Tibial artery (tissue), 4 donors: ENCODE results near the gene ERAL1.

Experiments
- DNase-seq, 2 donors: peaks; one replicate each; pipeline ENCODE4 v3.0.0-alpha.2; 2019
- H3K27ac ChIP-seq, 2 donors: fragments of 200-600 bp; sonication (generic) in 1 of 2; 1 replicate in 1 of 2; 2 replicates in 1 of 2; pipeline ENCODE4 v1.5.1; 2018 to 2019; ENCODE audit warnings: mild to moderate bottlenecking in 1 of 2
- H3K27me3 ChIP-seq, 2 donors: fragments of 200-600 bp; sonication (generic) in 1 of 2; one replicate each; pipeline versions ENCODE4 v1.5.1 to v1.6.0; 2016 to 2019
- H3K36me3 ChIP-seq, 3 donors: fragments of 200-600 bp; sonication (generic) in 2 of 3; one replicate each; pipeline ENCODE4 v1.5.1; 2016 to 2019; ENCODE audit warnings: mild to moderate bottlenecking in 2 of 3
- H3K4me1 ChIP-seq, 4 donors: fragments of 200-600 bp; sonication (generic) in 2 of 4; 1 replicate in 3 of 4; 2 replicates in 1 of 4; pipeline ENCODE4 v1.5.1; 2016 to 2019
- H3K4me3 ChIP-seq, 2 donors: fragments of 200-600 bp; sonication (generic) in 1 of 2; 1 replicate in 1 of 2; 2 replicates in 1 of 2; pipeline ENCODE4 v1.5.1; 2018 to 2019; ENCODE audit warnings: mild to moderate bottlenecking in 2 of 2
- H3K9me3 ChIP-seq, 3 donors: fragments of 200-600 bp; sonication (generic) in 1 of 3; one replicate each; pipeline ENCODE4 v1.5.1; 2016 to 2019
- intact Hi-C: fragments of 100-400 bp; cut with DNase I; formaldehyde crosslinking; loops from one replicate; pipeline ENCODE4 v1.15.0; 2023; ENCODE audit warnings: low total_unique reads
- TF ChIP-seq, protein P1 (sequence below), 2 experiments: fragments of 200-600 bp in 1 of 2; fragments of 450-650 bp in 1 of 2; IDR thresholded peaks; one replicate each; pipeline ENCODE4 v1.5.1; 2017 to 2019; ENCODE audit warnings: antibody characterized with exemption in 2 of 2, mild to moderate bottlenecking in 1 of 2, moderate library complexity in 1 of 2

Gene ERAL1

DNA sequence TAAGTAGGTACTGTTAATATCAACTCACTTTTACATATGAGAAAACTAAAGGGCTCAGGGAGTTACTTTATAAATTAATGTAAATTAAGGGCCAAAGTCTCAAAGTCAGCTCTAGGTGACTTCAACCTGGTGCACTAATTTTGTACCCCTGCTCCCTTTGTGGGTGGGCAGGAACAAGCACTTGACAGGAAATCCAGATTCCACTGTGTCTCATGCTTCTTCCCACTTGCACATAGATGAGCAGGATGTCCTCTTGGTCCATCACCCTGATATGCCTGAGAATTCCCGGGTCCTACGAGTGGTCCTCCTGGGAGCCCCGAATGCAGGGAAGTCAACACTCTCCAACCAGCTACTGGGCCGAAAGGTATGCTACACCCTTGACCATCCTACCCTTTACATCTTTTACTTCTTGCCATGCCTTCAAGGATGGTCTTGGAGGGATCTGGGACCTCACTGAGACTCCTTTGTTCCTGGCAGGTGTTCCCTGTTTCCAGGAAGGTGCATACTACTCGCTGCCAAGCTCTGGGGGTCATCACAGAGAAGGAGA, 1.3 kb downstream of the ERAL1 start:
- intact Hi-C loops: no loop called here
- no peak overlapping the region for H3K27ac ChIP-seq
- H3K4me3 ChIP-seq: no peak overlapping the region
- peaks cover 27 to 50% (median 41%) of the 10 kb centered on the region in 3 donors for H3K36me3 ChIP-seq
- H3K4me1 ChIP-seq: peaks cover 0 to 13% (median 8%) of the 10 kb centered on the region in 4 donors
- H3K9me3 ChIP-seq: no peaks in the 10 kb centered on the region
- no peak for DNase-seq
- TF ChIP-seq, protein P1, sequence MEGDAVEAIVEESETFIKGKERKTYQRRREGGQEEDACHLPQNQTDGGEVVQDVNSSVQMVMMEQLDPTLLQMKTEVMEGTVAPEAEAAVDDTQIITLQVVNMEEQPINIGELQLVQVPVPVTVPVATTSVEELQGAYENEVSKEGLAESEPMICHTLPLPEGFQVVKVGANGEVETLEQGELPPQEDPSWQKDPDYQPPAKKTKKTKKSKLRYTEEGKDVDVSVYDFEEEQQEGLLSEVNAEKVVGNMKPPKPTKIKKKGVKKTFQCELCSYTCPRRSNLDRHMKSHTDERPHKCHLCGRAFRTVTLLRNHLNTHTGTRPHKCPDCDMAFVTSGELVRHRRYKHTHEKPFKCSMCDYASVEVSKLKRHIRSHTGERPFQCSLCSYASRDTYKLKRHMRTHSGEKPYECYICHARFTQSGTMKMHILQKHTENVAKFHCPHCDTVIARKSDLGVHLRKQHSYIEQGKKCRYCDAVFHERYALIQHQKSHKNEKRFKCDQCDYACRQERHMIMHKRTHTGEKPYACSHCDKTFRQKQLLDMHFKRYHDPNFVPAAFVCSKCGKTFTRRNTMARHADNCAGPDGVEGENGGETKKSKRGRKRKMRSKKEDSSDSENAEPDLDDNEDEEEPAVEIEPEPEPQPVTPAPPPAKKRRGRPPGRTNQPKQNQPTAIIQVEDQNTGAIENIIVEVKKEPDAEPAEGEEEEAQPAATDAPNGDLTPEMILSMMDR (IDR thresholded peaks at IDR 0.05): no peak
- no peaks in the 10 kb centered on the region for H3K27me3 ChIP-seq

DNA sequence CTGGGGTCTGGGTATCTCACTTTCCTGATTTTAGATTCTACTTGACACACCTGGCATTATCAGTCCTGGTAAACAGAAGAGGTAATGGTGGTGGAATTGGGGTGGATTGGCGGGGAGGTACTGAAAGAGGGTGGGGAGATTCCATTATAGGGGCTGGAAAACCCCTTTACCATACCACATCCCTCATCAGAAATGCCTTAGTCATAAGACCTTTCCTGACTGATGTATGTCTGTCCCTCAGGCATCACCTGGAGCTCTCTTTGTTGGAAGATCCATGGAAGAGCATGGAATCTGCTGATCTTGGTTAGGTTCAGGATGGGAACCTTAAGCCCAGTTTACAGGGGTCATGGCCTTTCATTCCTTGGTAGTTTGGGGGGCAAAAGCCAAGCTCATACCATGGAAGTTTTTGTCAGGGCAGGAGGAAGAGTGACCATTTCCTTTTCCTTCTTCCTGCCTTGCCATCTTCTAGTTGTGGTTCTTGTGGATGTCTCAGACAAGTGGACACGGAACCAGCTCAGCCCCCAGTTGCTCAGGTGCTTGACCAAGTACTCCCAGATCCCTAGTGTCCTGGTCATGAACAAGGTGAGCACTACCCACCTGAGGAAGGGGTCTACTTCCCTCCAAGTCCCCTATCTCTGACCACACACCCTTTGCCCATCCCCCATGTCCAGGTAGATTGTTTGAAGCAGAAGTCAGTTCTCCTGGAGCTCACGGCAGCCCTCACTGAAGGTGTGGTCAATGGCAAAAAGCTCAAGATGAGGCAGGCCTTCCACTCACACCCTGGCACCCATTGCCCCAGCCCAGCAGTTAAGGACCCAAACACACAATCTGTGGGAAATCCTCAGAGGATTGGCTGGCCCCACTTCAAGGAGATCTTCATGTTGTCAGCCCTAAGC, 3.3 kb downstream of the ERAL1 start:
- TF ChIP-seq, protein P1 (IDR thresholded peaks at IDR 0.05): no peak
- no peak overlapping the region for H3K27ac ChIP-seq
- peaks cover 0 to 13% (median 8%) of the 10 kb centered on the region in 4 donors for H3K4me1 ChIP-seq
- no peaks in the 10 kb centered on the region for H3K9me3 ChIP-seq
- H3K4me3 ChIP-seq: no peak overlapping the region
- intact Hi-C loops: no loop called here
- H3K27me3 ChIP-seq: no peaks in the 10 kb centered on the region
- no peak for DNase-seq
- H3K36me3 ChIP-seq: peaks cover 27 to 65% (median 46%) of the 10 kb centered on the region in 3 donors

DNA sequence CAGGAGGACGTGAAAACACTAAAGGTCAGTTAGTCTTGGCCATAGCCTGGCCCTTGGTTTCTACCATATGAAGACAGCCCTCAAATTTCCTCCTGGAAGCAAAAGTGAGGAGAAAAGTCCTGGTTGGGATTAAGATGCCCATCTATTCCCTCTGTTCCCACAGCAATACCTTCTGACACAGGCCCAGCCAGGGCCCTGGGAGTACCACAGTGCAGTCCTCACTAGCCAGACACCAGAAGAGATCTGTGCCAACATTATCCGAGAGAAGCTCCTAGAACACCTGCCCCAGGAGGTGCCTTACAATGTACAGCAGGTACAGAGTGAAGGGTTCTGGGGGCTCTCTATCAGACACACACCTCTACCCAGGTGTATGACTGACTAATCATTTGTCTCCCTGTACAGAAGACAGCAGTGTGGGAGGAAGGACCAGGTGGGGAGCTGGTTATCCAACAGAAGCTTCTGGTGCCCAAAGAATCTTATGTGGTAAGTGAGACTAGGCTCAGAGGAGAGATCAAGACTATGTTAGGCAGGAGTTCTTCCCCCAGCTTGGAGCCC, 4.1 kb downstream of the ERAL1 start:
- Histone ChIP-seq H3K36me3 (peaks cover 27 to 69% (median 46%) of the 10 kb centered on the region in 3 donors), H3K4me1 (peaks cover 0 to 13% (median 8%) of the 10 kb centered on the region in 4 donors), H3K27me3 (no peaks in the 10 kb centered on the region), H3K9me3 (no peaks in the 10 kb centered on the region), H3K27ac (no peak overlapping the region), H3K4me3 (no peak overlapping the region)
- no peak for DNase-seq
- intact Hi-C loops: no loop called here
- TF ChIP-seq, protein P1 (IDR thresholded peaks at IDR 0.05): no peak

DNA sequence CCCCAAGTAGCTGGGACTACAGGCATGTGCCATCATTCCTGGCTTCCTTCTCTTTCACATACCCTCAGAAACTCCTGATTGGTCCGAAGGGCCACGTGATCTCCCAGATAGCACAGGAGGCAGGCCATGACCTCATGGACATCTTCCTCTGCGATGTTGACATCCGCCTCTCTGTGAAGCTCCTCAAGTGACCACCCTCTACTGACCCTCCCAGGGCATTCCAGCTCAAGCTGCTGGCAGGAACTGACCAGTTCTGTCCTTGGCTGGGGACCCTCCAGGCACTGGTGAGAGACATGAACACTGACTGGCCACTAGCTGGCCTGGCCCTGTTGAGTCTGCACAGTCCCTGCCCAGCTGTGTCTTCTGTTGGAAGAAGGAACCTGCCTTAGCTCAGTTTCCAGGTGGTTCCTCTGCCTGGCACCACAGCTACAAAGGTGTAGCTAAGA, 5.6 kb downstream of the ERAL1 start:
- intact Hi-C loops: no loop called here
- Histone ChIP-seq H3K36me3 (peaks cover 27 to 69% (median 46%) of the 10 kb centered on the region in 3 donors), H3K9me3 (no peaks in the 10 kb centered on the region), H3K27ac (no peak overlapping the region), H3K27me3 (no peaks in the 10 kb centered on the region), H3K4me1 (peaks cover 0 to 6% (median 4%) of the 10 kb centered on the region in 4 donors), H3K4me3 (no peak overlapping the region)
- TF ChIP-seq, protein P1 (IDR thresholded peaks at IDR 0.05): no peak
- no peak for DNase-seq

DNA sequence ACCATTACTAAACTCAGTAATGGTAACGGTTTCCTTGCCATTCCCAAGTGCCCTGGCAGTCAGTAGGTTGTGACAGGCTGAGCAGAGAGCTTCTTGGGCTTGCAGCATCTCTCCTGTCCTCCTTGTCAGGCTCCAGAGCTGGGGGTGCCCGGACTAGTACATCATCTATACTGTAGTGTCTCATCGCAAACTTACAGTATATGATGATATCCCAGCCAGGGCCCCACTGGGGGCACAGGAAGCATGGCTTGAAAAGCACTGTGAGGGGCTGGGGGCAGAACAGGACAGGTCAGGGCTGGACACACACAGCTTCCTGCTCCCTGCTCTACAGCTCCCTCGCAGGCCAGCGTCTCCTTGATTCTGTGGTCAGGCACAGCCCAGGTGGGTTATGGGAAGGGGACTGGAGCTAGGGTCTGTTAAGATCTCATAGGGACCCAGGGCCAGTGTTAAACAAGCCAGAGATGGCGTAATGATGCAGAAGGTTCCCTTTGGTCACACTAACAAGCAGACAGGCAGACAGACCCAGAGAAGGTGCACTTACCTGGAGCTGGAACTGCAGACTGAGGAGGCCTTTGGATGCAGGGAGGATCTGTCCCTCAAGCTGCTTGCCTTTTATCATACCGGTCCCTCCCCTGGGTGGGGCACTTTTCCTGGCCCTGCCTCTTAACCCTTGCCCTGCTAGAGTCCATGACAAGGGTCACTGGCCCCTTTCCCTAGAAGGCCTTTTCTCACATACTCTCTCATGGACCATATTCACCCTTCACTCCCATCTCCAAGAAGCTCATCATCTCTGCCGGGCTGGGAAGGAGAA, 6.8 kb downstream of the ERAL1 start:
- intact Hi-C loops: no loop called here
- Histone ChIP-seq H3K36me3 (peaks cover 27 to 63% (median 46%) of the 10 kb centered on the region in 3 donors), H3K27me3 (no peaks in the 10 kb centered on the region), H3K4me1 (no peaks in the 10 kb centered on the region), H3K4me3 (no peak overlapping the region), H3K9me3 (no peaks in the 10 kb centered on the region), H3K27ac (no peak overlapping the region)
- TF ChIP-seq, protein P1 (IDR thresholded peaks at IDR 0.05): no peak
- DNase-seq: no peak
